ENCODE results near the gene BABAM2.

GRCh38 chr2:27955384-27956161 lies 65.0 kb downstream of the BABAM2 start:
- TF ChIP-seq CTCF (conservative IDR thresholded peaks at IDR 0.05; ENCODE audit: low read depth in 2 of 2) (no peak), EZH2 (IDR thresholded peaks at IDR 0.05; ENCODE audit: low read depth, unreplicated experiment) (no peak), POLR2AphosphoS5 (IDR thresholded peaks at IDR 0.05; ENCODE audit: low read depth) (no peak)
